ENCODE measurements around the gene TBK1. TPM values are rescaled to one million over a fixed set of nuclear protein-coding genes. Genes with fewer than 3 reads are reported as not detected.

Gene TBK1
- total and polyA plus RNA-seq, 9 of the 15 experiments (the other 6 are each of a cell fraction or from before 2014, with no cell fraction given), result 20.4 to 42.0 (median 27.8) TPM

DNA sequence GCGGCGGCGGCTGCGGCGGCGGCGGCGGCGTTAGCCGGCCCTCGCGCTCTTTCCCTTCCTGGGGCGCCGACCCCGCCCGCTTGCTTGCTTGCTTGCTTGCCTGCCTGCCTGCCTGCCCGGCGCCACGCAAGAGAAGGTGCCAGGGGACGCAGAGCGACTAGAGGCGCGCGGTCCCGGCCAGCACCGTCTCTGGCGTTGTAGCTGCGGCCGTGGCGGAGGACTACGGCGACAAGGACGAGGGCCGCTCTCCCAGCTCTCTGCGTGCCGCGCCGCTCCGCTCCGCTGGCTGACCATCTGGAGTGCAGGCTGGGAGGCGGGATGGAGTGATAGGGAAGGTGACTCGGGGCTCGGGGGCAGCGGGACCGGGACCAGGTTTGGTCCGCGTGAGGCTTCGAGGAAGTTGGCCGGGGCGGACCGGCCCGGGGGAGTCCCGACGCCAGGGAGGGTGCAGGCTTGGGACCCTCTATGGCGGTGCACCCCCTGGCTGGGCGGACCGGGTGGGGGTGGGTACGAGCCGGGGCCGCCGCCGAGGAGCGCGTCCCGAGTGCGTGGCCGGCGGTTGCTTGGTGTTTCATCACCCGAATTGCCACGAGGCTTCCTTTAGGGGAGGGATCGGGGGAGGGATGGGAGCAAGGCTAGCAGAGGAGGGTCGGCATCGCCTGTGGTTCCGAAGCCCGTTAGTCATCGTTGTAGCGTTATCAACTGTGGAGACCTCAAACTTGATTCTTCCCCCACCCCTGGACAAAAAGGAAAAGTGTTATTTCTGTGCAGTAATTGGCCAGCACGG, 47.3 kb upstream of the TBK1 start (continued):
- TF ChIP-seq, protein P1, sequence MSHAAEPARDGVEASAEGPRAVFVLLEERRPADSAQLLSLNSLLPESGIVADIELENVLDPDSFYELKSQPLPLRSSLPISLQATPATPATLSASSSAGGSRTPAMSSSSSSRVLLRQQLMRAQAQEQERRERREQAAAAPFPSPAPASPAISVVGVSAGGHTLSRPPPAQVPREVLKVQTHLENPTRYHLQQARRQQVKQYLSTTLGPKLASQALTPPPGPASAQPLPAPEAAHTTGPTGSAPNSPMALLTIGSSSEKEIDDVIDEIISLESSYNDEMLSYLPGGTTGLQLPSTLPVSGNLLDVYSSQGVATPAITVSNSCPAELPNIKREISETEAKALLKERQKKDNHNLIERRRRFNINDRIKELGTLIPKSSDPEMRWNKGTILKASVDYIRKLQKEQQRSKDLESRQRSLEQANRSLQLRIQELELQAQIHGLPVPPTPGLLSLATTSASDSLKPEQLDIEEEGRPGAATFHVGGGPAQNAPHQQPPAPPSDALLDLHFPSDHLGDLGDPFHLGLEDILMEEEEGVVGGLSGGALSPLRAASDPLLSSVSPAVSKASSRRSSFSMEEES (CRISPR knock-in tag; IDR thresholded peaks at IDR 0.05), result no peak
- peak; percentile 40; the same call in 1 of the 2 replicates for TF ChIP-seq HOMEZ (CRISPR knock-in tag; IDR thresholded peaks at IDR 0.05)
- peak; percentile 56 for TF ChIP-seq C11orf30 (IDR thresholded peaks at IDR 0.05; ENCODE audit: low read depth)
- no peak for TF ChIP-seq NFE2L1 (tag; IDR thresholded peaks at IDR 0.05; ENCODE audit: borderline replicate concordance, low read depth)
- no peak for TF ChIP-seq THRA (IDR thresholded peaks at IDR 0.05)
- no peak for TF ChIP-seq ADNP (tag; IDR thresholded peaks at IDR 0.05)
- TF ChIP-seq, protein P2, sequence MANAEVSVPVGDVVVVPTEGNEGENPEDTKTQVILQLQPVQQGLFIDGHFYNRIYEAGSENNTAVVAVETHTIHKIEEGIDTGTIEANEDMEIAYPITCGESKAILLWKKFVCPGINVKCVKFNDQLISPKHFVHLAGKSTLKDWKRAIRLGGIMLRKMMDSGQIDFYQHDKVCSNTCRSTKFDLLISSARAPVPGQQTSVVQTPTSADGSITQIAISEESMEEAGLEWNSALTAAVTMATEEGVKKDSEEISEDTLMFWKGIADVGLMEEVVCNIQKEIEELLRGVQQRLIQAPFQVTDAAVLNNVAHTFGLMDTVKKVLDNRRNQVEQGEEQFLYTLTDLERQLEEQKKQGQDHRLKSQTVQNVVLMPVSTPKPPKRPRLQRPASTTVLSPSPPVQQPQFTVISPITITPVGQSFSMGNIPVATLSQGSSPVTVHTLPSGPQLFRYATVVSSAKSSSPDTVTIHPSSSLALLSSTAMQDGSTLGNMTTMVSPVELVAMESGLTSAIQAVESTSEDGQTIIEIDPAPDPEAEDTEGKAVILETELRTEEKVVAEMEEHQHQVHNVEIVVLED (CRISPR knock-in tag; IDR thresholded peaks at IDR 0.05), result 0 out of 2 replicates have a peak, but pooled peaks have one; percentile 8
- TF ChIP-seq, protein P3, sequence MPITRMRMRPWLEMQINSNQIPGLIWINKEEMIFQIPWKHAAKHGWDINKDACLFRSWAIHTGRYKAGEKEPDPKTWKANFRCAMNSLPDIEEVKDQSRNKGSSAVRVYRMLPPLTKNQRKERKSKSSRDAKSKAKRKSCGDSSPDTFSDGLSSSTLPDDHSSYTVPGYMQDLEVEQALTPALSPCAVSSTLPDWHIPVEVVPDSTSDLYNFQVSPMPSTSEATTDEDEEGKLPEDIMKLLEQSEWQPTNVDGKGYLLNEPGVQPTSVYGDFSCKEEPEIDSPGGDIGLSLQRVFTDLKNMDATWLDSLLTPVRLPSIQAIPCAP (CRISPR knock-in tag; IDR thresholded peaks at IDR 0.05; ENCODE audit: borderline replicate concordance), result no peak
- TF ChIP-seq ZBTB11 (CRISPR knock-in tag; IDR thresholded peaks at IDR 0.05), result no peak; a peak in 1 of 6 replicates
- no peak for TF ChIP-seq ZNF253 (CRISPR knock-in tag; conservative IDR thresholded peaks at IDR 0.05)
- peak; percentile 97 for TF ChIP-seq POLR2G (IDR thresholded peaks at IDR 0.05; ENCODE audit: low read depth, low read length)
- TF ChIP-seq FOXK1 (CRISPR knock-in tag; IDR thresholded peaks at IDR 0.05; ENCODE audit: borderline replicate concordance), result 0 out of 2 replicates have a peak, but pooled peaks have one; percentile 63
- TF ChIP-seq CCAR2 (IDR thresholded peaks at IDR 0.05; ENCODE audit: low read depth, low read length), result no peak
